GM12878 (cell line): ENCODE results near the gene HHIP. TPM values are rescaled to one million over a fixed set of nuclear protein-coding genes. Genes with fewer than 3 reads are reported as not detected.

Experiments
- CHD1 ChIP-seq: IDR thresholded peaks from 2 replicates; pipeline ENCODE4 v1.6.1; 2012; ENCODE audit warnings: low read depth, low read length, improper control_type of control experiment
- EZH2 ChIP-seq: IDR thresholded peaks from 2 replicates; pipeline ENCODE4 v1.6.1; 2012; ENCODE audit warnings: low read depth, mild to moderate bottlenecking, control low read depth, inconsistent platforms, low read length, borderline replicate concordance; ENCODE audit not compliant: control insufficient read depth
- HCFC1 ChIP-seq: fragments of 150-350 bp; IDR thresholded peaks from 2 replicates; pipeline ENCODE4 v1.6.1; 2014; ENCODE audit warnings: low read length
- HDAC6 ChIP-seq: fragments of 200-600 bp; sonication (generic); IDR thresholded peaks from one replicate; pipeline ENCODE4 v1.8.0; 2017; ENCODE audit warnings: antibody characterized with exemption; ENCODE audit not compliant: unreplicated experiment
- JUNB ChIP-seq: IDR thresholded peaks from 2 replicates; pipeline ENCODE4 v1.6.1; 2016; ENCODE audit warnings: antibody characterized with exemption, mild to moderate bottlenecking
- JUND ChIP-seq: IDR thresholded peaks from 2 replicates; pipeline ENCODE4 v1.6.1; 2012; ENCODE audit warnings: low read depth, mild to moderate bottlenecking, low read length, improper control_type of control experiment, moderate library complexity
- MTA2 ChIP-seq: fragments of 450-650 bp; IDR thresholded peaks from 2 replicates; pipeline ENCODE4 v1.6.1; 2016; ENCODE audit warnings: low read depth, mild to moderate bottlenecking, moderate library complexity
- NFIC ChIP-seq: IDR thresholded peaks from 2 replicates; pipeline ENCODE4 v1.6.1; 2012; ENCODE audit warnings: low read depth, mild to moderate bottlenecking, inconsistent platforms, low read length, moderate library complexity
- SRF ChIP-seq, 2 experiments: IDR thresholded peaks; 2 replicates each; pipeline ENCODE4 v1.6.1; 2011; ENCODE audit warnings: low read depth in 2 of 2, low read length in 2 of 2, mild to moderate bottlenecking in 1 of 2, moderate library complexity in 1 of 2
- STAT3 ChIP-seq: IDR thresholded peaks from 2 replicates; pipeline ENCODE4 v1.6.1; 2011; ENCODE audit warnings: low read depth, low read length, improper control_type of control experiment
- TCF3 ChIP-seq: IDR thresholded peaks from 2 replicates; pipeline ENCODE4 v1.6.1; 2012; ENCODE audit warnings: low read depth, mild to moderate bottlenecking, low read length, borderline replicate concordance; ENCODE audit not compliant: insufficient read depth
- YY1 ChIP-seq: IDR thresholded peaks from 2 replicates; pipeline ENCODE4 v1.6.1; 2011; ENCODE audit warnings: low read depth, mild to moderate bottlenecking, low read length
- ZNF207 ChIP-seq: fragments of 450-650 bp; IDR thresholded peaks from 2 replicates; pipeline ENCODE4 v1.6.1; 2014; ENCODE audit warnings: antibody characterized with exemption, mild to moderate bottlenecking, borderline replicate concordance
- polyA plus RNA-seq, 11 experiments: library from polyadenylated mRNA; depleted of rRNA in 4 of 11; unstranded in 6 of 11; stranded (reverse) in 5 of 11; fragments of >200 nt; fragmentation: Nextera tagmentation in 4 of 11; fragmentation: Illumina TruSeq in 1 of 11; extraction: Ambion mirVana in 4 of 11; extraction: Trizol in 1 of 11; gene quantifications; 1 replicate in 1 of 11; 2 replicates in 10 of 11; pipeline versions ENCODE4 v1.2.1 to v1.2.3, GENCODE V29; 2011 to 2016; ENCODE audit warnings: inconsistent platforms in 2 of 11, missing spikeins in 2 of 11, low read depth in 1 of 11
- total RNA-seq, 4 experiments: library from RNA; depleted of rRNA in 3 of 4; stranded (reverse); fragments of >200 nt in 3 of 4; fragmentation: Illumina TruSeq in 1 of 4; extraction: Trizol in 1 of 4; gene quantifications; 2 replicates each; pipeline versions ENCODE4 v1.2.1 to v1.2.3, GENCODE V29; 2013 to 2021
- TF ChIP-seq, protein P1 (sequence below): fragments of 450-650 bp; conservative IDR thresholded peaks from 2 replicates; pipeline ENCODE4 v1.6.1; 2017; ENCODE audit warnings: mild to moderate bottlenecking, moderate library complexity
- TF ChIP-seq, protein P2 (sequence below): IDR thresholded peaks from 2 replicates; pipeline ENCODE4 v1.6.1; 2011; ENCODE audit warnings: mild to moderate bottlenecking, low read depth, low read length, moderate library complexity; ENCODE audit not compliant: insufficient replicate concordance
- TF ChIP-seq, protein P3 (sequence below): fragments of 450-650 bp; IDR thresholded peaks from 2 replicates; pipeline ENCODE4 v1.6.1; 2017; ENCODE audit warnings: mild to moderate bottlenecking, moderate library complexity
- TF ChIP-seq, protein P4 (sequence below): fragments of 450-650 bp; IDR thresholded peaks from 2 replicates; pipeline ENCODE4 v1.6.1; 2018; ENCODE audit warnings: mild to moderate bottlenecking, low read depth, moderate library complexity; ENCODE audit not compliant: partially characterized antibody

Gene HHIP
- total and polyA plus RNA-seq, 10 of the 15 experiments (the other 5 are each of a cell fraction or from before 2014, with no cell fraction given), result 0.06 to 0.56 (median 0.24) TPM; not detected in 1

DNA sequence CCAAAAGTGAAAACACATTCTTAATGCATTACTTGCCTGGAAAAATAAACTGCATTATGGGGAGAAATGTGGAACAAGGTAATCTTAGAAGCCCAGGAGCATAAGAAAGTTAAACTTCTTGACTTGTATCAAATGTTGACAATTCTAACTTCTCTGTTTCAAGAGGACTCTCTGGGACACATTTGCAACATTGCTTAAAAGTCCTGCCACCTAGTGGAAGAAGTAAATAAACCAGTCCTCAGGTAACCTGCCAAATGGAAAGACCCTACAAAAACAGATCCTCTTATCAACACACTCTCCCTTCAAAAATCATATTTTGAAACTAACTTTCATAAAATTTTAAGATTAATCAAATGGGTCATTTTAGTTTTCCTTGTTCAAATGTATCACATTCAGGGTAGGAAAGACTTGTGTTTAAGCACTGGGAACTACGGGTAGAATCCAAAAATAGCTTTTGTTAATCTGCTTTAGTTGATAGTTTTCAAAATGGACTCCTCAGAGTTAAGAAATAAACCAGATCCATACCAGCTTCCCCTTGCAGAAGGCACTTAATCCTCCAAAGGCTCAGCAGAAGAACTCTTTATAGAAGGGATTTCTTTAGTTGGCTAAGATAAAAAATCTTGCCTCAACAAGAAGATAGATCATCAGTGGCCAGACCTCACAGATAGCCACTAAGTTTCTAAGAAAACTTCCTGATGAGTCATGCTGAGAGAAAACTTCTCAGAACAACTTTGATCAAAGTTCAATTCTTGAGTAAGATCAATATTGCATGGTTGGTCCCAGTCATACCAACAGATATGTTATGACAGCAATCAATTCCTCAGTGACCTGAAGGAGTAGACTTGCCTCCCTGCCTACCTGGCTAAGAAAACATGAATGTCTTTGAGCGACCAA lies 141.7 kb downstream of the HHIP start (continued):
- TF ChIP-seq TCF3 (no peak), CHD1 (no peak), MTA2 (peak; percentile 62), SRF (IDR thresholded peaks at IDR 0.05; ENCODE audit: low read depth in 2 of 2, low read length in 2 of 2) (no peak), JUNB (peak; percentile 87), EZH2 (no peak), ZNF207 (no peak), NFIC (peak; percentile 62; the same call in 1 of the 2 replicates), HDAC6 (no peak), YY1 (no peak), STAT3 (no peak), JUND (no peak), HCFC1 (no peak)
- TF ChIP-seq, protein P1, sequence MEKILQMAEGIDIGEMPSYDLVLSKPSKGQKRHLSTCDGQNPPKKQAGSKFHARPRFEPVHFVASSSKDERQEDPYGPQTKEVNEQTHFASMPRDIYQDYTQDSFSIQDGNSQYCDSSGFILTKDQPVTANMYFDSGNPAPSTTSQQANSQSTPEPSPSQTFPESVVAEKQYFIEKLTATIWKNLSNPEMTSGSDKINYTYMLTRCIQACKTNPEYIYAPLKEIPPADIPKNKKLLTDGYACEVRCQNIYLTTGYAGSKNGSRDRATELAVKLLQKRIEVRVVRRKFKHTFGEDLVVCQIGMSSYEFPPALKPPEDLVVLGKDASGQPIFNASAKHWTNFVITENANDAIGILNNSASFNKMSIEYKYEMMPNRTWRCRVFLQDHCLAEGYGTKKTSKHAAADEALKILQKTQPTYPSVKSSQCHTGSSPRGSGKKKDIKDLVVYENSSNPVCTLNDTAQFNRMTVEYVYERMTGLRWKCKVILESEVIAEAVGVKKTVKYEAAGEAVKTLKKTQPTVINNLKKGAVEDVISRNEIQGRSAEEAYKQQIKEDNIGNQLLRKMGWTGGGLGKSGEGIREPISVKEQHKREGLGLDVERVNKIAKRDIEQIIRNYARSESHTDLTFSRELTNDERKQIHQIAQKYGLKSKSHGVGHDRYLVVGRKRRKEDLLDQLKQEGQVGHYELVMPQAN, result no peak
- TF ChIP-seq, protein P2, sequence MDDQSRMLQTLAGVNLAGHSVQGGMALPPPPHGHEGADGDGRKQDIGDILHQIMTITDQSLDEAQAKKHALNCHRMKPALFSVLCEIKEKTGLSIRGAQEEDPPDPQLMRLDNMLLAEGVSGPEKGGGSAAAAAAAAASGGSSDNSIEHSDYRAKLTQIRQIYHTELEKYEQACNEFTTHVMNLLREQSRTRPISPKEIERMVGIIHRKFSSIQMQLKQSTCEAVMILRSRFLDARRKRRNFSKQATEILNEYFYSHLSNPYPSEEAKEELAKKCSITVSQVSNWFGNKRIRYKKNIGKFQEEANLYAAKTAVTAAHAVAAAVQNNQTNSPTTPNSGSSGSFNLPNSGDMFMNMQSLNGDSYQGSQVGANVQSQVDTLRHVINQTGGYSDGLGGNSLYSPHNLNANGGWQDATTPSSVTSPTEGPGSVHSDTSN, result no peak
- TF ChIP-seq, protein P3, sequence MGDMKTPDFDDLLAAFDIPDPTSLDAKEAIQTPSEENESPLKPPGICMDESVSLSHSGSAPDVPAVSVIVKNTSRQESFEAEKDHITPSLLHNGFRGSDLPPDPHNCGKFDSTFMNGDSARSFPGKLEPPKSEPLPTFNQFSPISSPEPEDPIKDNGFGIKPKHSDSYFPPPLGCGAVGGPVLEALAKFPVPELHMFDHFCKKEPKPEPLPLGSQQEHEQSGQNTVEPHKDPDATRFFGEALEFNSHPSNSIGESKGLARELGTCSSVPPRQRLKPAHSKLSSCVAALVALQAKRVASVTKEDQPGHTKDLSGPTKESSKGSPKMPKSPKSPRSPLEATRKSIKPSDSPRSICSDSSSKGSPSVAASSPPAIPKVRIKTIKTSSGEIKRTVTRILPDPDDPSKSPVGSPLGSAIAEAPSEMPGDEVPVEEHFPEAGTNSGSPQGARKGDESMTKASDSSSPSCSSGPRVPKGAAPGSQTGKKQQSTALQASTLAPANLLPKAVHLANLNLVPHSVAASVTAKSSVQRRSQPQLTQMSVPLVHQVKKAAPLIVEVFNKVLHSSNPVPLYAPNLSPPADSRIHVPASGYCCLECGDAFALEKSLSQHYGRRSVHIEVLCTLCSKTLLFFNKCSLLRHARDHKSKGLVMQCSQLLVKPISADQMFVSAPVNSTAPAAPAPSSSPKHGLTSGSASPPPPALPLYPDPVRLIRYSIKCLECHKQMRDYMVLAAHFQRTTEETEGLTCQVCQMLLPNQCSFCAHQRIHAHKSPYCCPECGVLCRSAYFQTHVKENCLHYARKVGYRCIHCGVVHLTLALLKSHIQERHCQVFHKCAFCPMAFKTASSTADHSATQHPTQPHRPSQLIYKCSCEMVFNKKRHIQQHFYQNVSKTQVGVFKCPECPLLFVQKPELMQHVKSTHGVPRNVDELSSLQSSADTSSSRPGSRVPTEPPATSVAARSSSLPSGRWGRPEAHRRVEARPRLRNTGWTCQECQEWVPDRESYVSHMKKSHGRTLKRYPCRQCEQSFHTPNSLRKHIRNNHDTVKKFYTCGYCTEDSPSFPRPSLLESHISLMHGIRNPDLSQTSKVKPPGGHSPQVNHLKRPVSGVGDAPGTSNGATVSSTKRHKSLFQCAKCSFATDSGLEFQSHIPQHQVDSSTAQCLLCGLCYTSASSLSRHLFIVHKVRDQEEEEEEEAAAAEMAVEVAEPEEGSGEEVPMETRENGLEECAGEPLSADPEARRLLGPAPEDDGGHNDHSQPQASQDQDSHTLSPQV, result no peak
- TF ChIP-seq, protein P4, sequence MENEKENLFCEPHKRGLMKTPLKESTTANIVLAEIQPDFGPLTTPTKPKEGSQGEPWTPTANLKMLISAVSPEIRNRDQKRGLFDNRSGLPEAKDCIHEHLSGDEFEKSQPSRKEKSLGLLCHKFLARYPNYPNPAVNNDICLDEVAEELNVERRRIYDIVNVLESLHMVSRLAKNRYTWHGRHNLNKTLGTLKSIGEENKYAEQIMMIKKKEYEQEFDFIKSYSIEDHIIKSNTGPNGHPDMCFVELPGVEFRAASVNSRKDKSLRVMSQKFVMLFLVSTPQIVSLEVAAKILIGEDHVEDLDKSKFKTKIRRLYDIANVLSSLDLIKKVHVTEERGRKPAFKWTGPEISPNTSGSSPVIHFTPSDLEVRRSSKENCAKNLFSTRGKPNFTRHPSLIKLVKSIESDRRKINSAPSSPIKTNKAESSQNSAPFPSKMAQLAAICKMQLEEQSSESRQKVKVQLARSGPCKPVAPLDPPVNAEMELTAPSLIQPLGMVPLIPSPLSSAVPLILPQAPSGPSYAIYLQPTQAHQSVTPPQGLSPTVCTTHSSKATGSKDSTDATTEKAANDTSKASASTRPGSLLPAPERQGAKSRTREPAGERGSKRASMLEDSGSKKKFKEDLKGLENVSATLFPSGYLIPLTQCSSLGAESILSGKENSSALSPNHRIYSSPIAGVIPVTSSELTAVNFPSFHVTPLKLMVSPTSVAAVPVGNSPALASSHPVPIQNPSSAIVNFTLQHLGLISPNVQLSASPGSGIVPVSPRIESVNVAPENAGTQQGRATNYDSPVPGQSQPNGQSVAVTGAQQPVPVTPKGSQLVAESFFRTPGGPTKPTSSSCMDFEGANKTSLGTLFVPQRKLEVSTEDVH, result no peak
